Right lung (tissue), 5 donors: ENCODE measurements around the gene DHRS2. TPM values are rescaled to one million over a fixed set of nuclear protein-coding genes. Genes with fewer than 3 reads are reported as not detected.
"Not testable (repeated sequence)": the region's sequence is repeated elsewhere in the genome, so short reads cannot be mapped to it uniquely, and the experiment has no call there.

Experiments used
- DNase-seq, 2 donors: peaks; one replicate each; pipeline ENCODE4 v3.0.0-alpha.2; 2013
- polyA plus RNA-seq, 5 donors: library from polyadenylated mRNA; unstranded; fragments of 120-200 nt; gene quantifications; one replicate each; pipeline versions ENCODE4 v1.2.1 to v1.2.3, GENCODE V29; 2013; ENCODE audit warnings: inconsistent platforms in 1 of 5, low replicate concordance in 1 of 5; ENCODE audit not compliant: insufficient read length in 5 of 5, insufficient read depth in 1 of 5

DHRS2 gene
- polyA plus RNA-seq, 5 donors = 0.21 to 0.47 (median 0.37) TPM

- not testable (repeated sequence) for DNase-seq
These were observed 53.7 kb downstream of the DHRS2 start for GRCh38 chr14:23689709-23690514.

- no peak for DNase-seq
These were observed 56.3 kb downstream of the DHRS2 start for GRCh38 chr14:23692416-23692815.

- no peak for DNase-seq
These were observed 57.1 kb downstream of the DHRS2 start for GRCh38 chr14:23693252-23693775.

GRCh38 chr14:23694085-23694948 lies 58.2 kb downstream of the DHRS2 start:
- peak; percentile 4 to 5 for DNase-seq

Other genes with a start within 250 kb of the DHRS2 start
- under 1 TPM in 2 of 5 donors, not detected in 3; 0.03 to 0.18 TPM for gene MYH6, start 228.1 kb upstream of the DHRS2 start, polyA plus RNA-seq
- 10 to 100 TPM in 1 of 5 donors, under 1 TPM in 4; 0.06 to 22.5 (median 0.27) TPM for gene MYH7, start 200.7 kb upstream of the DHRS2 start, polyA plus RNA-seq
- 10 to 100 TPM; 60.6 to 75.5 (median 64.0) TPM for gene NGDN, start 166.7 kb upstream of the DHRS2 start, polyA plus RNA-seq
- gene ZFHX2, start 84.6 kb upstream of the DHRS2 start, polyA plus RNA-seq = 1 to 10 TPM; 4.4 to 6.1 (median 5.0) TPM
- gene THTPA, start 80.1 kb upstream of the DHRS2 start, polyA plus RNA-seq = 10 to 100 TPM; 10.7 to 15.3 (median 12.1) TPM
- 10 to 100 TPM; 62.8 to 94.1 (median 78.2) TPM for gene AP1G2, start 68.6 kb upstream of the DHRS2 start, polyA plus RNA-seq
- 1 to 10 TPM in 2 of 5 donors, under 1 TPM in 3; 0.69 to 1.2 (median 0.99) TPM for gene JPH4, start 57.6 kb upstream of the DHRS2 start, polyA plus RNA-seq